Eye (tissue), 1 donor: ENCODE data around the gene CACNA1S.

Experiments used
- DNase-seq: peaks from one replicate; pipeline ENCODE4 v3.0.0-alpha.2; 2015

The CACNA1S gene

GRCh38 chr1:201023920-201024624 is 88.2 kb downstream of the CACNA1S start:
- no peak for DNase-seq

GRCh38 chr1:201023517-201023902 is 88.7 kb downstream of the CACNA1S start, which contains the start of gene KIF21B:
Gene KIF21B, minus strand, starts transcription at chr1:201023714. Its CDS starts 331 bp downstream, at chr1:201023383.
- DNase-seq = peak; percentile 93

GRCh38 chr1:201022820-201023516 is 89.3 kb downstream of the CACNA1S start:
- peak; percentile 71 for DNase-seq

GRCh38 chr1:201022493-201022819 is 89.8 kb downstream of the CACNA1S start:
- DNase-seq = no peak

DNA sequence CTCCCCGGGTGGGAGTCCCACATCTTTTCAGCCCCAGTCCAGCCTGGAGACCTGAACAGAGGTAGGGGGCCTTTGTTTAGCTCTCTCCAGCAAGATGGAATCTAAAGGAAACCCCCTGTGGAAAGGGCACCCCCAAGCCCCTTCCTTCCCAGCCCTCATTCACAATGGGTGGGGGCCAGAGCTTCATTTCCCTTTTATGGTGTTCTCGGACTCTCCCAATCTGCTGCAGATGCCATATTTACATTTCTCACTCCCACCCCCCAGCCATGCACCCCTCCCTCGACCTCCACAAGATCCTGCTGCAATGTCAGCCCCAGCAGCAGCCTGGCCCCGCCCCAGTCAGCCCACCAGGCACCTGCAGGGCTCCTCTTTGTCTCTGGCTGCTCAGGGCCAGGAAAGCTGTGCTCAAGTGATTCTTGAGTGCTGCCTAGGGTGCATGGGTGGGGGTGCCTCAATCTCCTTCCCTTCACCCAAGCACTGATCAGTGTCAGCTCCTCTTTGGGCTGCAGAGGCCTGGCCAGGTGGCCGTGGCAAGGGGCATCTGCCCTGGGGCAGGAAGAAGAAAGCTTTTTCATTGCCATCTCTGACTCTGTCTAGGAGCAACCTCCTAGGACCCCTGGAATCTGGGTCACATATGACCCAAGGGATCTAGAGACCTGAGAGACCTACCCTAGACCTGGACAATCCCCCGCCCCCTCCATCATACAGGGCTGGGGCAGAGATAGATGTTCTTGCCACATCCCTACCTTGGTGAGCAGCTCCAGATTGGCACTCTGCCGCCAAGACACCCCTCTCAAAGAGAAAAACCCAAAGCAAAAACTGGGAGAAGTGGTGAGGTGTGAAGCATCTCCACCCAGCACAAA is 90.4 kb downstream of the CACNA1S start:
- DNase-seq = peak; percentile 37

DNA sequence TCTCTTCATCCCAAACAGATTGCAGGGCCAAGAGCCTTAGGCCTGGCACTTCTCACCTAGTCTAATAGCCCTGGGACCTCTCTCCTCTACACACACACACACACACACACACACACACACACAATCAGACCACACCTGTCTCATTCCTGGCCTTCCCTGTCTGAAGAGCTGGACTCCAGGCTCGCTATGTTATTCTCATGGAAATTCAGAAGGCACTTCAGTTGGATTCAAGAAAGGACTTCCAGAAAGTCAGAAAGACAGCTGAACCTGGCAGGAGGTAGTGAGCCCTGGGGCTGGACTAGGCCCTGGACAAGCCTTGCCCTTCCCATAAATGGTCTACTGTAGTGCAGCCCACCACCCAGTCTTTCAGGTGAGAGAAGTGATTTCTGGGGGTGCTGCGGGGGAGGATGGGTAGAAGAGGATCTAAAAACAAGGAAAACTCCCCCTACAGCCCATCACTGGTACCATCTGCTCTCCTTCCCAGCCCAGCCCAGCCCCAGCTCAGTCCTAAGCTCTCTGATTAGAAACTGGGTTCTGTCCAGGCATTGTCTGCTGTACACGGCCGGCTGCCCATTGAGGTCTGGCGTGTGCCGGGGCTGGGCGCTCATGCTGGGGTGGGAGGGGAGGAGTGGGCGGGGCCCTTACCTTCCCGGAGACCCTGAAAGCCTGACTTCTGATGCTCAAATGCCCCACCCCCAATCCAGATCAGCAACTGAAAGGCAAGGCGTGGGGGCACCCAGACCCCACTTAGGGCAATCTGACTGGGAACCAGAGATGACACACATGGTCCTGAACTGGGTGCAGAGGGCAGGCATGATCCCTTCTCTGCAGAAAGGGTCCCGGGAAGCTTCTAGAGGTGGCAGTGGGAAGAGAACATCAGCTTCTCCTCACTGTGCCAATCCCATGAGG is 91.3 kb downstream of the CACNA1S start:
- peak; percentile 84 for DNase-seq

GRCh38 chr1:201020040-201020591 is 92.1 kb downstream of the CACNA1S start:
- peak; percentile 20 for DNase-seq

DNA sequence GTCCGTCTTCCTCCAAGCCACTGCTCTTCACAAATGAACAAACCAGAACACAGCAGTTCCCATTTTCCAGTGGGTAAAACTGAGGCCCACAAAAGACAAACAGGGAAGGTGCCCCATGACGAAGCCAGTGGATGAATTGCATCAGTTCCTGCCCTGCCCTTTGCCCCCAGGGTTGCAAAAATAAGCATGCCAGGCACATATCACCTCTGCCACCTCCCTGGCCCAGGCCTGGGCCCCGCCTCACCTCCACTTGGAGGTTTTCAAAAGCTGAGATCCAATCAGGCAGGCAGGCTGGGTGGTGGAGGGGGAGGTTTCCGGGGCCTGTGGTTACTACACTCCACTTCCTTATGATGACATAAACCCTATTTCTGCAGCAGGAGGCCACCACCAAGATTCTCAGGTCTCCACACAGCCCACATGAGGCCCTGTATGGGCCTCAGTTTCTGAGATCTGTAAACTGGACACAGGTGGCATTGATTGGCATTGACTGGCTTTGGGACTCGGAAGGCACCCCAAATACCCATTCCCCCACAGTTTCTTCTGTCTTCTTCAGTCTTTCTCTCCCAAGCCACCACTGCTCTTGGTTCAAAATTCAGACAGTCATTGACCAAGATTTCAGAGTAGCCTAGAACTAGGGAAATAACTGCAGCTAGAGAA is 92.8 kb downstream of the CACNA1S start:
- no peak for DNase-seq

DNA sequence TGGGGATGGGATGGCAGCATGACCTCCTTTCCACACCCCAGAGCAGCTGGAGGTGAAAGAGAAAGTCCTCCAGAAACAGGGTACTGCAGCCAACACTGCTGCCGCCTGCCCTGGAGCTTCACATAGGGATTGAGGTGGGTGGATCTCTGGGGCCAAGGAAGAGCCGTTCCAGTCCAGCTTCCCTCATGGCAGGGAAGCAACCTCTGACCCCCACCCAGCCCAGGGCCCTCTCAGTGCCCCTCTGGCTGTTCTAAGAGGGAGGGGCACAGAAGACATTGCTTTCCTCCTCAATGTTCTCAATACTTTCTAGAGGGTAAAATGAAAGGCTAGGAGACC is 94.4 kb downstream of the CACNA1S start:
- no peak for DNase-seq

- peak; percentile 57 for DNase-seq
These were observed 95.0 kb downstream of the CACNA1S start for GRCh38 chr1:201016943-201017827.

GRCh38 chr1:201016211-201016651 is 96.0 kb downstream of the CACNA1S start:
- DNase-seq = peak; percentile 71

DNA sequence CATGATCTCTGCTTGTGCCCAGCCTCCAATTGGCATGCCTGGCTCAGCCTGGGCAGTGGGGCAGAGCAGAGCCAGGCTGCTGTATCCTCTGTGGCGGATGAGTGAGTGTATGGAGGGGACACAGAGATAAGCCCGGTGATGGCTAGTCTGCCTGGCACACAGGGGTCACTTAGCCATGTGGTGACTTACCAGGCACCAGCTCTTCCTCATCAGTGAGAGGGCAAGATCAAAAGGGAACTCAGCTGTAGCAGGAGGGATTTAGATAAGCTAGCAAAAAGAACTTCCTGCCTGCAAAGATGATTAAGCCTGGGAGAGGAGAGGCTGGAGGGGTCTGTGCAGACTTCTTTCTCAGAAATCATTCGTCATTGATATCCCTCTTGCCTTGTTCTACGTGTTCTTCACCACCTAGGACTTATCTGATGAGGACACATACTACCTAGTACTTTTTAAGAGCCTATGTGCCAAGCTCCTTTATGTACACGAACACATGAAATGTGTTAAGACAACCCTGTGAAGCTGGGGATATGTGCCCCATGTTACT is 96.6 kb downstream of the CACNA1S start:
- no peak for DNase-seq

GRCh38 chr1:201014816-201015200 is 97.4 kb downstream of the CACNA1S start:
- no peak for DNase-seq

DNA sequence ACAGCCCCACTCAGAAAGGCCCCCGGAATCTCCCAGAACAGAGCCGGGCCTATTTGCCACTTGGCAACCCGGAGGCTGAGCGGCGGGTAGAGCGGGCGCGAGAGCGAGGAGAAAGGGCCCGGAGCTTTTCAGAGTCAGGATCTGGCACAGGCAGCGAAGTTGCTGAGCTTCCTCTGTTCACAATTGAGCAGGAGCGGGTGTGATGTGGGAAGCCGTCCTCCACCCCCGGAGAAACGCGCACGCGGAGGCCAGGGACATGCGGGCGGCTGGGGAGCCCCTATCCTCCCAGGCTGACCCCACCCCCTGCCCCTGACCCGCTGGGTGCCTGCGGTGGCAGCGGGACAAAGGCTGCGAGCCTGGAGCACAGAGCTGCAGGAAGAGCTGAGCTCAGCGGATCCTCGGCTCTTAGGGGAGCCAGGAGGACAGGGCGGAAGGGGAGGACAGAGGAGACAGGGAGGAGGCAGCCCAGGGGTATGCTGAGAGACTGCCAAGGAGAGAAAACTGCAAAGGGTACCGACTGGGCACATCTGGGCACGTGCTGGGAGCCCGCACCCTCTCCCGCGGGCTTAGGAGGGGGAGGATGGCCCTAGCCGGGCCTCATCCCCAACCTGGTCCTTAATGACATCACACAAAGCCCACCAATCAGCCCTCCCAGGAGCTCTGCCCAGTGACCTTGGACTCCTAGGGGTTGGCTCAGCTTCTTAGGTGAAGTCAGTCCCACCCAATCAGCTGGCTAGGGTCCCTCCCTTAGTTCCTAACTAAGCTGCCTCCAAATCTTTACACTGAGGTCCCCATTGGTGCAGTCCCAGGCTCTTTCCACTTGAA is 98.0 kb downstream of the CACNA1S start:
- peak; percentile 51 for DNase-seq

- DNase-seq = no peak
These were observed 99.2 kb downstream of the CACNA1S start for GRCh38 chr1:201013031-201013485.

DNA sequence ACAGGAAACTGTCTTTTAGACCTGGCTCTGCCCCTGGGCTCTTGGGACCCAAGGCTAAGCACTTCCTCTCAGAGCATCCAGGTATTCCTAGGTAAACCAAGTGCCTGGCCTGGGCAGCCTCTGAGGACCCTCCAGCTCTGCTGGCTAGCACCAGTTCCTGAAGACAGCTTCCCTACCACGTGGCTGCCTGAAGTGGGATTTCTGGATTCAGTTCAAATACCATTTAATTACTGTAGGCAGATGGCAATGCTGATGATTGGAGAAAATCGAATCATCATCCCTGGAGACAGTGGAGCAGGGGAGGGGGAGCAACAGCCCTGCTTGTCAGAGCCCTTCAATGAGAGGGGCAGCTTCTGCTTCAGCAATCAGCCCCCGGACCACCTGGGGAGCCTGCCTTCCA is 100.6 kb downstream of the CACNA1S start:
- peak; percentile 85 for DNase-seq

- DNase-seq = peak; percentile 77
These were observed 102.1 kb downstream of the CACNA1S start for GRCh38 chr1:201009962-201010645.

DNA sequence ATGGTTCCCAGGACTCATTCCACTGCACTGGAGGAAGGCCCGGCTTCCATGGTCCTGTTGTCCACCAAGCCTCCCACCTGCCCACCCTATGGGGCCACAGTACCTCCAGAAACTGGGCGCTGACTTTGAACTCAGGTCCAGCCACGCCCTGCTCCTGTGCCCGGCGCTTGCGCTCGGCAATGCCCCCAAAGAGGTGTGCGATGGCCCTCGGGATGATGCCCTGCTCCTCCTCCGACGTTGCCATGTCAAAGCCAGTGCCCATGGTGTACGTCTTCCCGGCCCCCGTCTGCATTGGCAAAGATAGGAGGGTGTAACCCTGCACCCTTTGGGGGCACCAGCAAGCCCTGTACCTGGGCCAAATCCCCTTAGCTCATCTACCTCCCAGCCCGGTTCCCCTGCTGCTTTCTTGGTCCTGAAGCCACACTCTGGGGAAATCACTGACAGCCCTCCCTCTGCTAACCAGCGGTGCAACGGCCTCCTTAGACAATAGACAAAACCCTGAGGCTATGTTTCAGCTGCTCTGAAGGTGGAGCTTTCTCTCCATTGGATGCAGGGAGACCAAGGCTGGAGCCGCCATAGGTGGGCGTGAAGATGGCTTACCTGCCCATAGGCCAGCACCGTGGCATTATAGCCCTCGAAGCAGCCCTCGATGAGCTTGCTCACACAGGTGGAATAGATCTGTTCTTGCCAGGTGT is 103.4 kb downstream of the CACNA1S start:
- no peak for DNase-seq
